Sigmoid colon (tissue), 7 donors: ENCODE measurements around the gene XYLT1. TPM values are rescaled to one million over a fixed set of nuclear protein-coding genes. Genes with fewer than 3 reads are reported as not detected.
A peak's percentile ranks its signal among the peaks of the same experiment; 100 is the strongest.

Source experiments
- DNase-seq: peaks from one replicate; pipeline ENCODE4 v3.0.0-alpha.2; 2019
- H3K27ac ChIP-seq, 4 donors: fragments of 200-600 bp; sonication (generic); one replicate each; pipeline ENCODE4 v1.5.1; 2016 to 2019; ENCODE audit warnings: mild to moderate bottlenecking in 1 of 4
- H3K27me3 ChIP-seq, 3 donors: fragments of 200-600 bp; sonication (generic); one replicate each; pipeline ENCODE4 v1.5.1; 2019; ENCODE audit warnings: mild to moderate bottlenecking in 1 of 3
- H3K36me3 ChIP-seq, 4 donors: fragments of 200-600 bp; sonication (generic); one replicate each; pipeline ENCODE4 v1.5.1; 2016 to 2019
- H3K4me1 ChIP-seq, 4 donors: fragments of 200-600 bp; sonication (generic); one replicate each; pipeline ENCODE4 v1.5.1; 2017 to 2019
- H3K4me3 ChIP-seq, 4 donors: fragments of 200-600 bp; sonication (generic); one replicate each; pipeline ENCODE4 v1.5.1; 2017 to 2019; ENCODE audit warnings: mild to moderate bottlenecking in 2 of 4, moderate library complexity in 1 of 4
- H3K9me3 ChIP-seq, 4 donors: fragments of 200-600 bp in 3 of 4; sonication (generic) in 3 of 4; one replicate each; pipeline versions ENCODE4 v1.5.1 to v1.6.1; 2013 to 2019
- CTCF ChIP-seq, 4 experiments: fragments of 450-650 bp in 3 of 4; fragments of 200-600 bp in 1 of 4; IDR thresholded peaks; one replicate each; pipeline ENCODE4 v1.5.1; 2016 to 2019; ENCODE audit warnings: antibody characterized with exemption in 4 of 4, mild to moderate bottlenecking in 3 of 4, moderate library complexity in 2 of 4
- EP300 ChIP-seq, 4 donors: sonication (generic); formaldehyde crosslinking; IDR thresholded peaks; one replicate each; pipeline ENCODE4 v1.6.1; 2017; ENCODE audit warnings: antibody characterized with exemption in 4 of 4
- POLR2A ChIP-seq, 2 donors: fragments of 450-650 bp; IDR thresholded peaks; one replicate each; pipeline ENCODE4 v1.6.1; 2016; ENCODE audit warnings: antibody characterized with exemption in 2 of 2, mild to moderate bottlenecking in 2 of 2, moderate library complexity in 2 of 2
- POLR2AphosphoS5 ChIP-seq, 4 donors: sonication (generic); formaldehyde crosslinking; IDR thresholded peaks; one replicate each; pipeline ENCODE4 v1.6.1; 2017; ENCODE audit warnings: antibody characterized with exemption in 4 of 4
- WGBS, 2 donors: extraction: QIAGEN DNeasy Blood & Tissue Kit; methylation state at CpG; one replicate each; pipeline ENCODE4 v1.1.7; 2013; 5-methylcytosine and 5-hydroxymethylcytosine counted together
- intact Hi-C: fragments of 100-400 bp; cut with DNase I; formaldehyde crosslinking; loops from one replicate; pipeline ENCODE4 v1.15.1; 2023
- polyA plus RNA-seq, 3 donors: library from polyadenylated mRNA; stranded (reverse); fragments of 200-250 nt; gene quantifications; one replicate each; pipeline ENCODE4 v1.2.3, GENCODE V29; 2013
- total RNA-seq, 4 donors: library from RNA; depleted of rRNA; stranded (reverse); fragments of >200 nt; gene quantifications; one replicate each; pipeline ENCODE4 v1.1.0, GENCODE V29; 2016
- donor health status: healthy with polysubstance abuse.
- donor health status: Bipolar disorder and iron deficiency.
- donor health status: healthy.

XYLT1 gene
- total and polyA plus RNA-seq, 7 donors, result 0.60 to 33.2 (median 23.0) TPM

DNA sequence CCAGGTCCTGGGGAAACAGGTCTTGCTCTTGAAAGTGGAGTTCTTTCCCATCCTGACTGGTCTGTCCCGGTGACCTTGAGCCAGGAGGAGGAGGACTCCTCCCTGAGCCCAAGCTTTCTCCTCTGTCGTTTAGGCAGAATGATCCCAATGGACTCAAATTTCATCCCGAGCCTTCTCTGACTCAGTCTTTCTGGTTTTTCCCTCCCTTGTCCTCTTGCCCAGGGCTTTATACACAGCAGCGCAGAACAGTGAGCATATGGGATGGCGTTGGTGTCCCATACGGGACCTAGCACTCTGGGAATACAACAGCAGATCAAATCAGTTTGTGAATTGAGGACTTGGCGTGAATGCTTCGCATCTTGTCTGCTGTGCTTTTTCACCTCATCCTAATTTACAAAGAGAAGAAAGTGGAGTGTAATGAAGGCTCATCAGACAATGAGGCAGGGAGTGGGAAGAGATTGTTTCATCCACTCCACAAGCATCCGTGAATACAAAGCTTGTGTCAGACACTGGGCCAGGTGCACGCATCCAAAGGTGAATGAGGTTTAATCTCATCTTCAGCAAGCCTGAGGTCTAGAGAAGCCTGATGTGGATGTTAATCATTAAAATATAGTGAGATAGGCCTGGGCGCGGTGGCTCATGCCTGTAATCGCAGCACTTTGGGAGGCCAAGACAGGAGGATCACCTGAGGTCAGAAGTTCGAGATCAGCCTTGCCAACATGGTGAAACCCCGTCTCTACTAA lies 1.1 kb upstream of the XYLT1 start:
- Histone ChIP-seq H3K4me1 (peaks cover 0 to 46% (median 32%) of the 10 kb centered on the region in 4 donors), H3K27me3 (peaks cover 0 to 8% (median 0%) of the 10 kb centered on the region in 3 donors), H3K27ac (peak overlapping the region; percentile 86 to 94 (median 91)), H3K36me3 (no peaks in the 10 kb centered on the region), H3K9me3 (no peaks in the 10 kb centered on the region), H3K4me3 (no peak overlapping the region)
- DNase-seq, result no peak
- no peak for TF ChIP-seq CTCF (IDR thresholded peaks at IDR 0.05)
- no peak for TF ChIP-seq POLR2AphosphoS5 (IDR thresholded peaks at IDR 0.05)
- TF ChIP-seq EP300 (IDR thresholded peaks at IDR 0.05), result no peak
- no peak for TF ChIP-seq POLR2A (IDR thresholded peaks at IDR 0.05)
- intact Hi-C loops, result loop anchor here (2.0 to 5.0 kb wide), 2 partner anchors 247 to 610 kb away; no protein-coding TSS in a partner anchor
- WGBS, 2 donors, result 52 to 77% methylated on average over 15 of the region's 15 CpGs

DNA sequence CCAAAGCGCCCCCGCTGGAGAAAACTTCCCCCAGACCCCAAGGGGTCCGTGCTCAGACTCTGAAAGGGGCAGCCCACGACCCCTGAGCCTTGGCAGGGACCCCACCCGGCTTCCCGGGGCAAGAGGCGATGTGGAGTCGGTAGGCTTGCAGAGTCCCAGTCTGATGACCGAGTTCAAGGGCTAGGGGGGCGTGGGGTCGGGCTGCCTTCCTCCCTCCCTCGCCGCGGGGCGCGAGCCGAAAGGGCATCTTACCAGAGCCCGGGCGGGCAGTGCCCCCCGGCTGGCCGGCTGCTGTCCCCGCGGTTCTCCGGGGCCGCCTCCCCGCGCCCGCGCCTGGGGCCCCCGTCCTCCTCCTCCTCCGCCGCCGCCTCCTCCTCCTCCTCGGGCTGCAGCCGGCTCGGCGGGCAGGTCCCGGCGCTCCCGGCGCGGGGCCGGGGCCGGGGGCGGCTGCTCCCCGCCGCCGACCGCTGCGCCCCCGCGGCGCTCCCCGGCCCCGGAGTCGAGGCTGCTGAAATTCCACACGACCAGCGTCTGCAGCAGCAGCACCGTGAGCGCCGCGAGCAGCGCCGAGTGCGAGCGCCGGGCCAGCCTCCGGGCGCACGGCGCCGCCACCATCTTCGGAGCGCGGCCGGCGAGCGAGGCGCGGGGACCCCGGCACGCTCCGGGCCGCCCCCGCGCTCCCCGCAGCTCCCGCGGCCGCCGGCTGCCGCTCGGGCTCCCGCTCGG lies 415 bp downstream of the XYLT1 start:
- 1% methylated on average over 95 of the region's 95 CpGs for WGBS, 2 donors
- no peaks in the 10 kb centered on the region for H3K36me3 ChIP-seq
- peak overlapping the region; percentile 86 to 94 (median 91) for H3K27ac ChIP-seq
- H3K9me3 ChIP-seq, result no peaks in the 10 kb centered on the region
- H3K4me1 ChIP-seq, result peaks cover 0 to 57% (median 45%) of the 10 kb centered on the region in 4 donors
- peaks cover 0 to 8% (median 0%) of the 10 kb centered on the region in 3 donors for H3K27me3 ChIP-seq
- peak overlapping the region; percentile 87 to 97 (median 88) for H3K4me3 ChIP-seq
- TF ChIP-seq POLR2A (IDR thresholded peaks at IDR 0.05), result no peak
- peak in 1 of 4 donors; percentile 10 for TF ChIP-seq POLR2AphosphoS5 (IDR thresholded peaks at IDR 0.05)
- no peak for DNase-seq
- intact Hi-C loops, result loop anchor here (2.0 to 5.0 kb wide), 2 partner anchors 246 to 608 kb away; no protein-coding TSS in a partner anchor

GRCh38 chr16:17469741-17470181 lies 999 bp downstream of the XYLT1 start:
- no peaks in the 10 kb centered on the region for H3K36me3 ChIP-seq
- DNase-seq, result no peak
- H3K27ac ChIP-seq, result peak overlapping the region; percentile 86 to 94 (median 91)
- peaks cover 0 to 60% (median 48%) of the 10 kb centered on the region in 4 donors for H3K4me1 ChIP-seq
- peaks cover 0 to 3% (median 0%) of the 10 kb centered on the region in 3 donors for H3K27me3 ChIP-seq
- H3K9me3 ChIP-seq, result no peaks in the 10 kb centered on the region
- peak overlapping the region; percentile 87 to 97 (median 88) for H3K4me3 ChIP-seq
- intact Hi-C loops, result loop anchor here (1.0 to 5.0 kb wide), 7 partner anchors 62 to 607 kb away; no protein-coding TSS in a partner anchor
- 1 to 2% methylated on average over 16 of the region's 16 CpGs for WGBS, 2 donors
- TF ChIP-seq POLR2AphosphoS5 (IDR thresholded peaks at IDR 0.05) (peak in 2 of 4 donors; percentile 3), CTCF (IDR thresholded peaks at IDR 0.05) (no peak), POLR2A (IDR thresholded peaks at IDR 0.05) (no peak), EP300 (IDR thresholded peaks at IDR 0.05) (no peak)

DNA sequence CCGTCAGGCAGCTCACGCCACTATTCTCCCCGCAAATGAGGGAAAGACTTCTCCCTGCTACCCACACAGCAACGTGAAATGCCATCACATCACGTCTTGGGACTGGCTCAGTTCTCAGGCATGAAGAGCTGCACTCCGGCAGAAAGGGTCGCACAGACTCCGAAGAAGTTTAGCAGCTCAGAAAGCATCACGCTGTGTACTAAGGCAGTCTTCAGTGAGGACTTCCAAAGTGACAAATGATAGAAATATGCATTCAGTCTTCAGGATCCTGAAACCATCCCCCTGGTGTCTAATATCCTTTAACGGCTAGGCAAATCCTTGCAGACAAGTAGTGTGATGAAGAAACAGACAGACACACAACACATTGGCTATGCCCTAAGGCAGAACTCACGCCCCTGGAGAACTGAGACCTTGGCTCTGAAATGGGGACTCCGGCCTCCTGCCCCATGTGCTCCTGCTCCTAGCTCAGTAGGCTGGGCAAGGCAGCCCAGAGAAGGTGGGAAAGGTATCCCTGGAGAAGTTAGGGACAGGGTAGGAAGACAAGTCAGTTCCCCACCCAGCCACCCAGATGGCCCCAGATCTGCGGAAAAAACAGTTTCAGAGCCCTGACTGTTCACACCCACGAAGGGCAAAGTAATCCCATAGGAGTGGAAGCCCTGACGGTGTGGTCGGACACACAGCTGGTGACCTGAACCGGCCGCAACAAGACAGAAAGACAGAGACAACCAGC lies 1.6 kb downstream of the XYLT1 start:
- Histone ChIP-seq H3K27me3 (no peaks in the 10 kb centered on the region), H3K9me3 (no peaks in the 10 kb centered on the region), H3K4me3 (peak overlapping the region; percentile 87 to 97 (median 88)), H3K4me1 (peaks cover 0 to 60% (median 48%) of the 10 kb centered on the region in 4 donors), H3K27ac (peak overlapping the region; percentile 86 to 94 (median 91)), H3K36me3 (no peaks in the 10 kb centered on the region)
- WGBS, 2 donors, result 22 to 37% methylated on average over 18 of the region's 18 CpGs
- intact Hi-C loops, result loop anchor here (1.0 to 5.0 kb wide), 5 partner anchors 62 to 164 kb away; no protein-coding TSS in a partner anchor
- no peak for TF ChIP-seq POLR2A (IDR thresholded peaks at IDR 0.05)
- TF ChIP-seq POLR2AphosphoS5 (IDR thresholded peaks at IDR 0.05), result peak in 3 of 4 donors; percentile 7 to 39 (median 16)
- TF ChIP-seq CTCF (IDR thresholded peaks at IDR 0.05), result no peak
- no peak for TF ChIP-seq EP300 (IDR thresholded peaks at IDR 0.05)
- DNase-seq, result no peak
